GM21447 (cell line): ENCODE measurements around the gene PPP2R2C.

Source experiments
- ATAC-seq: cut with Tn5 transposase; IDR thresholded peaks from one replicate; pipeline ENCODE4 v1.9.1; 2021; ENCODE audit not compliant: unreplicated experiment

PPP2R2C gene

GRCh38 chr4:6472387-6473263, at the start of gene PPP2R2C:
Gene PPP2R2C (minus strand): TSS chr4:6472614. CDS start chr4:6472229, 385 bp downstream.
- no peak for ATAC-seq

GRCh38 chr4:6520978-6521377, 48.6 kb upstream of the PPP2R2C start:
- no peak for ATAC-seq

GRCh38 chr4:6520051-6520636, 47.7 kb upstream of the PPP2R2C start:
- ATAC-seq: no peak

GRCh38 chr4:6517171-6517570, 44.8 kb upstream of the PPP2R2C start:
- no peak for ATAC-seq

- ATAC-seq: no peak
Observed at GRCh38 chr4:6516762-6517161, 44.3 kb upstream of the PPP2R2C start.

GRCh38 chr4:6516281-6516680, 43.9 kb upstream of the PPP2R2C start:
- ATAC-seq: no peak

GRCh38 chr4:6513678-6514077, 41.3 kb upstream of the PPP2R2C start:
- no peak for ATAC-seq

GRCh38 chr4:6509587-6509986, 37.2 kb upstream of the PPP2R2C start:
- no peak for ATAC-seq

- no peak for ATAC-seq
Observed at GRCh38 chr4:6507345-6507744, 34.9 kb upstream of the PPP2R2C start.

- no peak for ATAC-seq
Observed at GRCh38 chr4:6506616-6507140, 34.3 kb upstream of the PPP2R2C start.

GRCh38 chr4:6504900-6505496, 32.6 kb upstream of the PPP2R2C start:
- ATAC-seq: no peak

GRCh38 chr4:6502747-6503465, 30.5 kb upstream of the PPP2R2C start:
- ATAC-seq: no peak

GRCh38 chr4:6502147-6502546, 29.7 kb upstream of the PPP2R2C start:
- ATAC-seq: no peak

GRCh38 chr4:6501171-6501570, 28.8 kb upstream of the PPP2R2C start:
- ATAC-seq: no peak

- no peak for ATAC-seq
Observed at GRCh38 chr4:6500481-6501140, 28.2 kb upstream of the PPP2R2C start.

GRCh38 chr4:6499238-6499600, 26.8 kb upstream of the PPP2R2C start:
- no peak for ATAC-seq

- no peak for ATAC-seq
Observed at GRCh38 chr4:6498511-6499237, 26.3 kb upstream of the PPP2R2C start.

- no peak for ATAC-seq
Observed at GRCh38 chr4:6497796-6498195, 25.4 kb upstream of the PPP2R2C start.

- no peak for ATAC-seq
Observed at GRCh38 chr4:6495736-6496135, 23.3 kb upstream of the PPP2R2C start.

- no peak for ATAC-seq
Observed at GRCh38 chr4:6495296-6495590, 22.8 kb upstream of the PPP2R2C start.
